Activated T-cell treated with anti-CD3 and anti-CD28 coated beads for 1 hour (primary cell): ENCODE measurements around the gene ASAH2.
"Not testable (repeated sequence)": the region's sequence is repeated elsewhere in the genome, so short reads cannot be mapped to it uniquely, and the experiment has no call there.

Experiments
- DNase-seq: peaks from one replicate; pipeline ENCODE4 v3.0.0-alpha.2; 2020; ENCODE audit warnings: low read depth

Gene ASAH2

GRCh38 chr10:50251394-50251793, at the start of gene ASAH2:
TSS of gene ASAH2 (minus strand) at chr10:50251516. CDS start at chr10:50248610, 2,906 bp downstream.
- no peak for DNase-seq

GRCh38 chr10:50299948-50300669, 48.8 kb upstream of the ASAH2 start:
- no peak for DNase-seq

GRCh38 chr10:50295367-50295766, 44.1 kb upstream of the ASAH2 start:
- no peak for DNase-seq

GRCh38 chr10:50294582-50294981, 43.3 kb upstream of the ASAH2 start:
- no peak for DNase-seq

GRCh38 chr10:50293513-50294313, 42.4 kb upstream of the ASAH2 start:
- DNase-seq, result no peak

GRCh38 chr10:50291261-50291850, 40.0 kb upstream of the ASAH2 start:
- DNase-seq, result no peak

- no peak for DNase-seq
Observed at GRCh38 chr10:50289196-50289595, 37.9 kb upstream of the ASAH2 start.

GRCh38 chr10:50286996-50287803, 35.9 kb upstream of the ASAH2 start:
- no peak for DNase-seq

GRCh38 chr10:50286517-50286916, 35.2 kb upstream of the ASAH2 start:
- DNase-seq, result no peak

GRCh38 chr10:50281967-50282522, 30.7 kb upstream of the ASAH2 start:
- DNase-seq, result no peak

- no peak for DNase-seq
Observed at GRCh38 chr10:50281210-50281966, 30.1 kb upstream of the ASAH2 start.

GRCh38 chr10:50280049-50280841, 28.9 kb upstream of the ASAH2 start:
- DNase-seq, result no peak

- no peak for DNase-seq
Observed at GRCh38 chr10:50279489-50279888, 28.2 kb upstream of the ASAH2 start.

- peak; percentile 9 for DNase-seq
Observed at GRCh38 chr10:50275650-50276235, 24.4 kb upstream of the ASAH2 start.

GRCh38 chr10:50272531-50272930, 21.2 kb upstream of the ASAH2 start:
- no peak for DNase-seq

- DNase-seq, result no peak
Observed at GRCh38 chr10:50271564-50272250, 20.4 kb upstream of the ASAH2 start.

- not testable (repeated sequence) for DNase-seq
Observed at GRCh38 chr10:50267877-50268276, 16.6 kb upstream of the ASAH2 start.

GRCh38 chr10:50262625-50263024, 11.3 kb upstream of the ASAH2 start:
- not testable (repeated sequence) for DNase-seq

GRCh38 chr10:50260791-50261281, 9.5 kb upstream of the ASAH2 start:
- no peak for DNase-seq
